GM19240 (cell line): ENCODE data around the gene LSM10.

Experiments
- DNase-seq: peaks from one replicate; pipeline ENCODE4 v3.0.0; 2011; ENCODE audit warnings: low spot score; ENCODE audit not compliant: insufficient read length

Gene LSM10

GRCh38 chr1:36385410-36386264 is 12.1 kb downstream of the LSM10 start, which contains the start of gene STK40:
TSS of gene STK40 (minus strand) at chr1:36385924. CDS start at chr1:36361332, 24,592 bp downstream.
- peak; percentile 81 for DNase-seq

- no peak for DNase-seq
Measured at GRCh38 chr1:36384542-36385409, 12.9 kb downstream of the LSM10 start.

- no peak for DNase-seq
Measured at GRCh38 chr1:36383240-36383639, 14.5 kb downstream of the LSM10 start.

GRCh38 chr1:36382669-36383068 is 15.0 kb downstream of the LSM10 start:
- DNase-seq: no peak

- DNase-seq: no peak
Measured at GRCh38 chr1:36382231-36382630, 15.5 kb downstream of the LSM10 start.

- DNase-seq: no peak
Measured at GRCh38 chr1:36381405-36381804, 16.3 kb downstream of the LSM10 start.

GRCh38 chr1:36380782-36381181 is 16.9 kb downstream of the LSM10 start:
- DNase-seq: no peak

GRCh38 chr1:36380143-36380619 is 17.5 kb downstream of the LSM10 start:
- DNase-seq: no peak

- DNase-seq: no peak
Measured at GRCh38 chr1:36377791-36378492, 19.8 kb downstream of the LSM10 start.

- no peak for DNase-seq
Measured at GRCh38 chr1:36372617-36373016, 25.1 kb downstream of the LSM10 start.

GRCh38 chr1:36369061-36369861 is 28.4 kb downstream of the LSM10 start:
- peak; percentile 79 for DNase-seq

- no peak for DNase-seq
Measured at GRCh38 chr1:36367798-36368197, 29.9 kb downstream of the LSM10 start.

GRCh38 chr1:36367066-36367465 is 30.6 kb downstream of the LSM10 start:
- DNase-seq: no peak

- DNase-seq: no peak
Measured at GRCh38 chr1:36366091-36366661, 31.5 kb downstream of the LSM10 start.

- DNase-seq: no peak
Measured at GRCh38 chr1:36365381-36365780, 32.3 kb downstream of the LSM10 start.

- DNase-seq: no peak
Measured at GRCh38 chr1:36359911-36360550, 37.7 kb downstream of the LSM10 start.

GRCh38 chr1:36359383-36359782 is 38.3 kb downstream of the LSM10 start:
- DNase-seq: no peak

- no peak for DNase-seq
Measured at GRCh38 chr1:36358514-36359084, 39.1 kb downstream of the LSM10 start.

- no peak for DNase-seq
Measured at GRCh38 chr1:36355811-36356210, 41.9 kb downstream of the LSM10 start.
